HuH-7.5 (cell line): ENCODE results near the gene RAD51B.
"Not testable (repeated sequence)": the region's sequence is repeated elsewhere in the genome, so short reads cannot be mapped to it uniquely, and the experiment has no call there.

Experiments
- DNase-seq: peaks from one replicate; pipeline ENCODE4 v3.0.0; 2011; ENCODE audit warnings: low spot score

Gene RAD51B

GRCh38 chr14:68115952-68116351, 296.4 kb downstream of the RAD51B start:
- DNase-seq, result not testable (repeated sequence)

GRCh38 chr14:68122651-68123050, 303.1 kb downstream of the RAD51B start:
- DNase-seq, result no peak

GRCh38 chr14:68124050-68124449, 304.5 kb downstream of the RAD51B start:
- DNase-seq, result no peak

- no peak for DNase-seq
These were observed 305.6 kb downstream of the RAD51B start for GRCh38 chr14:68124979-68125731.

- no peak for DNase-seq
These were observed 307.6 kb downstream of the RAD51B start for GRCh38 chr14:68127166-68127565.

GRCh38 chr14:68131907-68132306, 312.3 kb downstream of the RAD51B start:
- no peak for DNase-seq

- no peak for DNase-seq
These were observed 313.1 kb downstream of the RAD51B start for GRCh38 chr14:68132563-68133121.

GRCh38 chr14:68133856-68134255, 314.3 kb downstream of the RAD51B start:
- DNase-seq, result no peak

GRCh38 chr14:68135028-68135427, 315.4 kb downstream of the RAD51B start:
- DNase-seq, result no peak

GRCh38 chr14:68135566-68135965, 316.0 kb downstream of the RAD51B start:
- DNase-seq, result no peak

GRCh38 chr14:68137704-68138619, 318.4 kb downstream of the RAD51B start:
- DNase-seq, result peak; percentile 6

GRCh38 chr14:68139431-68140075, 320.0 kb downstream of the RAD51B start:
- DNase-seq, result no peak

- DNase-seq, result no peak
These were observed 320.6 kb downstream of the RAD51B start for GRCh38 chr14:68140076-68140741.

GRCh38 chr14:68140806-68141205, 321.2 kb downstream of the RAD51B start:
- no peak for DNase-seq

GRCh38 chr14:68141281-68142088, 321.9 kb downstream of the RAD51B start:
- DNase-seq, result no peak

GRCh38 chr14:68143341-68143841, 323.8 kb downstream of the RAD51B start:
- no peak for DNase-seq

- peak; percentile 6 for DNase-seq
These were observed 324.6 kb downstream of the RAD51B start for GRCh38 chr14:68144051-68144681.

GRCh38 chr14:68145036-68145435, 325.5 kb downstream of the RAD51B start:
- DNase-seq, result no peak

GRCh38 chr14:68145539-68145938, 326.0 kb downstream of the RAD51B start:
- no peak for DNase-seq

- DNase-seq, result no peak
These were observed 327.2 kb downstream of the RAD51B start for GRCh38 chr14:68146818-68147217.
